Glomerular visceral epithelial cell (primary cell): ENCODE data around the gene CFAP46.

Experiments
- DNase-seq: peaks from one replicate; pipeline ENCODE4 v3.0.0-alpha.2; 2016; ENCODE audit errors: extremely low spot score

Gene CFAP46

DNA sequence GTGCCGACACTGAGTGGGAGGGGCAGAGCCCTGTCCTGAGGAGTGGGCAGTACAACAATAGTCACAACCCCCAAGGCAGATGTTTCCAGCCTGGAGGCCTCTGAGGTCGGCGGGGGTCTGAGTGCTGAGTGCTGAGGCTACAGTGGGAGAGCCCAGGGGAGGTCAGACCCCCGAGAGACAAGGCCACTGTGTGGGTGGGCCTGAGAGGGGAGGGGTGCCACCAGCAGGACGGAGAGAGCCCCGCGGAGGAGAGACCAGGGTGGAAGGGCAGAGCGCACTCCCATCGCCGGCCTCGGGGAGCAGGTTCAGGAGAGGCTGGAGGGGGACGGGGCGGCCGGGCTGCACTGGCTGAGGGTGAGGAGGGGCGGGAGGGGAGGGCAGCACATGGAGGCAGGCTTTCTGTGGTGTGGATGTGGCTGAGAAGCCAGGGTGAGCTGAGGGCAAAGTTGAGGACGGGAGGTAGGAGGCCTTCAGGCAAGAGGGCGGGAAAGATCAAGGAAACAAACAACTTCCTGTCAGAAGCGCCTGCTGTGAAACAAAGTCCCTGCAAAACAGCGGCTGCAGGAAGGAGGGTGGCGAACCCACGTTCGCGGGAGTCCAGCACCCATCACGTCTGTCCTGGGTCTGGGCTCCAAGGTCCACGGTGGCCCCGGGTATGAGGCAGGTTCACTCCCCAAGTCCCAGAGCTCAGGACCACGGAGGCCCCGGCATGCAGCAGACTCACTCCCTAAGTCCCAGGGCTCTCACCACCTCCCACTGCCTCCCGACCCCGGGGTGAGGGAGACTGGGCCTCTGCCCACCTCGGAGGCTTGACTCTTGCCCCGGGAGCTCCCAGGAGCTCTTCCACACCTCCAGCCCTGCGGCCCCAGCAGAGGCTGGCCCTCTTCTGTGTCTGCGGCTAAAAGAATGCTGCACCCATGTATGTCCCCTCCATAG, 79.6 kb downstream of the CFAP46 start:
- DNase-seq, result no peak

- no peak for DNase-seq
These were observed 80.4 kb downstream of the CFAP46 start for GRCh38 chr10:132861884-132862461.

- DNase-seq, result no peak
These were observed 81.2 kb downstream of the CFAP46 start for GRCh38 chr10:132861116-132861691.

DNA sequence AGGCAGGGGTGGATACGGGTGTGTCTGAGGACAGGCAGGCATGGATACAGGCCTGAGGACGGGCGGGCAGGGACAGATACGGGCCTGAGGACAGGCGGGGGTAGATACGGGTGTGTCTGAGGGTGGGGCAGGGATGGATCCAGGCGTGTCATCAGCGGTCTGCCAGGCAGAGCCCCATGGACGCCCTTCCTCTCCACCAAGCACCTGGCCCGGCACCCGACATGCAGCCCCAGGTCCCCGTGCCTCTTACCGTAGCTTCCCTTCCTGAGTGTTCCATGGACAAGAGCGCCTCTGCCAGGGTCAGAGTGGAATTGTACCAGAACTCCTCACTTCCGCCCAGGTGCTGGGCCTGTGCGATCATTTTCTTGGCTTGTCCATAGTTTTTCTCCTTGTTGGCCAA, 81.8 kb downstream of the CFAP46 start:
- DNase-seq, result no peak

DNA sequence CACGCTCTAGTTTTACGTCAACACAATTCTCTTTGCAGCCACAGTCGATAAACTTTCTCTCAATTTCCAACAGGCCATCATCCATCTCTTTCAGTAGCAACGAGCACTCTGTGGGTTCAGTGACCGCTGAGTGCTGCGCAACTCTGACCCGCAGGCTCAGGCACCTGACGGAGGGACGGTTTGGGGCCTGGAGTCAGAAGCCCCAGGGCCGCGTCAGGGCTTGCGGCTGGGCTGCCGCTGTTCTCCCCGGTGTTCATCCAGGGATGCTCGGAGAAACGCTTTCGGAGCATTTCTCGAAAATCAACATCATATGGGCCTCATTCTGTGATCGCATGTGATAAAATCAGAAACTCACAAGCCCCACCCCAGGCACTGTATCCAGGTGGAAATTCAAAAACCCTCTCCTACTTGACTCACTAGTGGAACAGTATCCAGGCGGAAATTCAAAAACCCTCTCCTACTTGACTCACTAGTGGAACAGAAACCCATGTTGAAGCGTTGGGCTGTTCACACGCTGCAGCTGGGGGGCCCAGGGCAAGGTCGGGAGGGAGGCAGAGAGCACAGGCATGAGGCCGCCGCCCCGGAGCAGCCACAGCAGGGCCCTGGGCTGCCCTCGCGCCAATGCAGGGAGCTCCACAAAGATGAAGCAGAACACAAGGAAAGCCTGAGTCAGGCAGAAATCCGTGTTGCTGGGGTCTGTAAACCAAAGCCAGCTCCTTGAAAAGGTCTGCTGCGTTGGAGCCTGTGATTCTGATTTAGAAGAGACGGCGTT, 83.1 kb downstream of the CFAP46 start:
- DNase-seq, result no peak

DNA sequence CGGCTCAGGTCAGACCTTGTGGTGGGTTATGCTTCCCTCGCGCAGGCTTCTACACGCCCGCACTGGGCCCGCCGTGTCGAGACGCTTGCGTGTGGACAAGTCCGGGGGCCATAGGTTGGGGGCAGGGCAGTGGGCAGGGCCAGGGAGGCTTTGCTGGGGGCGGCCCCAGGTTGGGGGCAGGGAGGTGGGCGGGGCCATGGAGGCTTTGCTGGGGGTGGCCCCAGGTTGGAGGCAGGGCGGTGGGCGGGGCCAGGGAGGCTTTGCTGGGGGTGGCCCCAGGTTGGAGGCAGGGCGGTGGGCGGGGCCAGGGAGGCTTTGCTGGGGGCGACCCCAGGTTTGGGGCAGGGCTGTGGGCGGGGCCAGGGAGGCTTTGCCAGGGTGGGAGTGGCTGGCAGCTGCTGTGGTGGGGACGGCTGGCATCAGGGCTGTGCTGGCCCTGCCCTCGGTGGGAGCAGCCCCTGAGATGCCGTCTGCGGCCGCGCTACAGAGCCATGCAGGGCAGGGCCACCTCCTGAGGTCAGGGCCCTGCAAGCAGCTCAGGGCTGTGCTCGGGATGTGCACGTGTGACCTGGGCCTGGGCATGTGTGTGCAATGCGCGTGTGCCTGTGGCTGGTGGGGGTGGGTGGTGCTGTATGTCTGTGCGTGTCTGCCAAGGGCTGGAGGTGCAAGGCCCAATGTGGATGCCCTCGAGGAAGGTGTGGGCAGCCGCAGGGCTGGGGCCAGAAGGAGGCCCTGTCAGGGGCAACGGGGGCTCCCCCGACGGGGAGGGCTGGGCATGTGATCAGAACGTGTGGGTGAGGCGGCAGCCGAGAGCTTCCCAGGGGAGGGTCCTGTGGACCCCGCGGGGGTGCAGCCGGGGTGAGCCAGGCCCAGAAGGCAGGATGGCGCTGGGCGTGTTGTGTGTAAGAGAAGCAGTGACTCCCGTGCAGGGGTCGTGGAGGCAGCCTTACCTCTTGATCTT, 84.0 kb downstream of the CFAP46 start:
- no peak for DNase-seq

GRCh38 chr10:132856869-132857524, 85.4 kb downstream of the CFAP46 start:
- DNase-seq, result no peak

DNA sequence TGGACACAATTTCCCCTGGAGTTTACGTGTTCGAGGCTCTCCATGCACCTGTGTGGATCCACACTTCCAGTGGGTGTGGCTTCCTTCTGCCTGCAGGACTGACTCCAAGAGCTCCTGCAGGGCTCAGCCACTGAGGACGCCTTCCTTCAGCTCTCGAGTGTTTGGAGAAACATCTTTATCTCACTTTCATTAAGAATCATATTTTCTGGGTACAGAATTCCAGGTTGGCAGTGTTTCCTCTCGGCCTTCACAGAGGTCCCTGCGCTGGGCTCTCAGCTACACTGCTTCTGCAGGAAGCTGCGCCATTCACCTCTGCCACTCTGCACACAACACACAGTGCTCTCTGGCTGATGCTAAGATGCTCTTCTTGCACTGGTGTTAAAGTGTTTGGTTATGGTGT, 86.5 kb downstream of the CFAP46 start:
- no peak for DNase-seq

DNA sequence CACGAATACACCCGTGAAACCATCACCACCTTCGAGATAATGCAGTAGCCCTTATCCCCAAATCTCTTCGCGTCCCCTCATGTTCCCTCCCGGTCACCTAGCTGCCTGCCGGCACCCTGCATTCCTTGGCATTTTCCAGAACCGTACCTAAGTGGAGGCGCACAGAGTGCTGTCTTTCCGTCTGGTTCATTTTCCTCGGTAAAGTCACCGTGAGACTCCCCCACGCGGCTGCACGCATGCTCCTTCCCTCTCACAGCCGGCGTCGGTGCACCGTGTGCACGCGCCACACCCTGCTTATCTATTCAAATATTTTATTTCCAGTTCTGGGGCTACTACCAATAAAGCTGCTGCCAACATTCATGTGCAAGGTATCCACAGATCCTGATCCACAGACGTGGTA, 90.9 kb downstream of the CFAP46 start:
- no peak for DNase-seq

- DNase-seq, result no peak
These were observed 91.5 kb downstream of the CFAP46 start for GRCh38 chr10:132850896-132851295.

GRCh38 chr10:132850246-132850645, 92.1 kb downstream of the CFAP46 start:
- no peak for DNase-seq

GRCh38 chr10:132849546-132850031, 92.8 kb downstream of the CFAP46 start:
- DNase-seq, result no peak

DNA sequence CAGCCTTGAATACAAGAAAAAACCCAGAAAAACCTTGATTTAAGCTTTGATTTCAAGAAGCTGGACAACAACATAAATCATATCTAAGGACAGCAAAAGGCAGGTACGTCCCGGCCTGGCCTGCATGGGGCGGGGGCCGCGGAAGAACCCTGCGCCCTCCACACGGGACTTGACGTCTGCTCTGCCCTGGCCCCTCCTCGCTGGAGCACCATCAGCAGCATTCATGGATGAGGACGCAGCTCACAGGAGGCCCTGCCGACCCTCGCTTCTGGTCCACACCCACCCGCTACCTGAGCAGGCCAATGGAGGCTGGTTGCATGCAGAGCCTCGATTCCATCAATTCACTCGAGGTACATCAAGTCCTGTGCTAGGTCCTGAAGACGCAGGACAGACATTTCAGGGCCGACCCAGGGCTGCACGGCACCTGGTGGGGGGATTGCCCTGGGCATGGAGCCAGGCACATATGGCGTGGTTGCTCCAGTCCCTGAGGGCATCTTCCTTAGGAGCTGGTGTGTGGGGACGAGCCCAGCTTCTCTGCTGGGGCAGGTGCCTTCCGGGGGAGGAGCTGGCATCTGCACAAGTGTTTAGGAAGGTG, 93.3 kb downstream of the CFAP46 start:
- DNase-seq, result no peak

DNA sequence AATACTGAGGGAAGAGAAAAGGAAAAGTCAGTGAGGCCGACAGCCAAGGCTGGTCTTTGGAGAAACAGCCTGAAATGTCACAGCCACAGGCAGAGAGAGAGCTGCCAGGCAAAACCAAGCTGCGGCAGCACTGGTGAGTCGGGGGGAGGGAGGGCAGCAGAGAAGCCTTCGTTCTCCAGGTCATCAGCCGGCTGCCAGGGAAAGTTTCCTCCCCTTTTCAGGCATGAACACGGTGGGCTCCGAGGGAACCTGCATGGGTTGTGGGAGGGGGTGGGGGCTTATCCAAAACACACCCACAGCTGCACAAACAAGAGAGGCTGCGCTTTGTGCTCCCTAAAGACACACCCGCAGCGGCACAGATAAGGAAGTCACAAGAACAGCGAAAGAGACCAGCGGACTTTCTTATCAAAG, 94.1 kb downstream of the CFAP46 start:
- DNase-seq, result no peak

GRCh38 chr10:132847856-132848255, 94.5 kb downstream of the CFAP46 start:
- no peak for DNase-seq

- DNase-seq, result no peak
These were observed 95.0 kb downstream of the CFAP46 start for GRCh38 chr10:132847416-132847777.

DNA sequence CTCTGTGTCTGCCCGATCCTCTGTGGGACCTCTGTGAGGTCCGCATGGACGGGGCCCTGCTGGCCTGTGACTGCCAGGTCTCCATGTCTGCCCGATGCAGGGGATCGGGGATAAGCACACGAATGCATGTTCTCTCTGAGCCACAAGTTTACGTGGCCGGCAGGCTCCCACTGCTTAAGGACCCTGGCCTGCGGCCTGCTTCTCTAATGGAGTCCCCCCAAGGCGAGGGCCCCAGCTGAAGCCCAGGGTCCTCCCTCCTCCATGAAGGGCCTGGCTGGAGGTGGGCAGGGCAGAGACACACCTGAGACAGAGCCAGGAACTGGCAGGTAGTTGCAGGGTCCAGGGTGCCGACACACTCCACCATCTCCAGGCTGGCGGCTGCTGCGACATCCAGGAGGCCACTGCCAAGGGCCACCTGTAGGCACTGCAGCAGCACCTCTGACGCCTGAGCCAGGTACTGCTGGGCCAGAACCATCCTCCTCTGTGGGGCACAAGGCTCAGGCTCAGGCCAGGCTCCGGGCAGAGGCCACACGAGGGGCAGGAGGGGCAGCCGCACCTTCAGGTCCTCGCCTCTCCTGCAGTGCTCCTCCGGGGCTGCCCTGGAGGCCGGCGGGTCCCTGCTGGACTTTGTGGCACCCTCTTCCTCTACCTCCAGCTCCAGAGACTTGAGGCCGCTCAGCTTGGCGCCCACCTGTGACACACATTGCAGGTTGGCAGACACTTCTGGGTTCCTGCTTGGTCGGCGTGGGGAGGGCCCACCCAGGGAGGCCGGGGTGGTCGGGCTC, 95.5 kb downstream of the CFAP46 start:
- no peak for DNase-seq

- no peak for DNase-seq
These were observed 96.4 kb downstream of the CFAP46 start for GRCh38 chr10:132845780-132846595.
